ENCODE measurements around the gene CPNE5. TPM values are rescaled to one million over a fixed set of nuclear protein-coding genes. Genes with fewer than 3 reads are reported as not detected.

The CPNE5 gene
- total RNA-seq, 1 donor from 2014 or later, result not detected

DNA sequence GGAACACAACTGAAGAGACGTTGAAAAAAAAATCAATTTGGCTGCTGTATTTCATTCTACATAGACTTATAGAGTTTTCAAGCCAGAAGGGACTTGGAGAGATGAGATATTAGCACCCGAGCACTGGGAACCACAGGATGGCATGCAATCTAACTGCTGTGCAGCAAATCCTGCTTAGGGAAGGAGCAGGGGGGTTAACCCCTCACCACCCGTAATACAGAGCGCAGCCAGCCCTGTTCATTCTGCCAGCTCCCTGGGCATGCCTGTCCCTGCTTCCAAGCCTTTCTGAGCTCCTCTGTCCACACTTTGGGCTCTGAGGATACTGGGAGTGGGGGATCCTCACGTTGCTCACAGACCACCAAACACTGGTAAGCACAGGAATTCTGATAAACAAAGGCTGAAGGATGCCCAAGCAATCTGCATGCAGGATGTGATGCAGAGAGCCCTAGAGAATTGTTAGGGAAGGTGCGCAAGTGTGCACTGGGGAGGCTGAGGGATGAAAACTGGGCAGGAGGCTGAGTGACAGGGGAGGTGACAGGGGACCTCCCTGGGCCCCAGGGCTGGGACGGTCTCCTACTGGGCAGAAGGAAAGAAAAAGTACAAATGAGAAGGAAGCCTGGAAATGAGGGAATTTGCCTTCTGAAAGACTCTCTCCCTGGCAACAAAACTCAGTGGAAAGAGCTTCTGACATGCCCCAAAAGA, 34.0 kb downstream of the CPNE5 start:
- Mint-ChIP-seq H3K36me3 (ENCODE audit: unreplicated experiment) (no peaks in the 10 kb centered on the region), H3K27ac (ENCODE audit: unreplicated experiment) (no peak overlapping the region), H3K27me3 (ENCODE audit: unreplicated experiment) (peaks cover 44% of the 10 kb centered on the region), H3K4me3 (ENCODE audit: unreplicated experiment) (no peak overlapping the region), H3K9me3 (ENCODE audit: unreplicated experiment) (no peaks in the 10 kb centered on the region), H3K4me1 (ENCODE audit: unreplicated experiment) (no peaks in the 10 kb centered on the region)
- DNase-seq (ENCODE audit: extremely low spot score, unreplicated experiment), result no peak
- TF ChIP-seq CTCF (IDR thresholded peaks at IDR 0.05), result no peak

DNA sequence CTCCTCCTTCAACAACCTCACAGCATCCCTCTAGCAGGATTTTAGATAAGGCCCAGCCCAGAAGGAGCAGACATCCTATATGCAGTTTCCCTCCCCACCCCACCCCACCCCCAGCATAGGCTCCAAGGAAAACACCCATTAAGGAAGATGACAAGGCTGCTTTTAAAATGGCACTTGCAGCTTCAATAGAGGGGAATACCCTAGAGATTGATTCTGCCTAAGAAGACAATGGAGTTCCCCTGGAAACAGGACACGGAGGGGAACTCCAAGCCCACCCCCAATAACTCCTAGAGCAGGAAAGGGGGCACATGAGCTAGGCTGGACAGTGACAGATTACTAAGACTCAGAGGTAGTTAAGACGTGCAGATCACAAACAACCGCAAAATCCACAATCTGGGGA, 34.7 kb downstream of the CPNE5 start:
- no peaks in the 10 kb centered on the region for H3K4me1 Mint-ChIP-seq (ENCODE audit: unreplicated experiment)
- H3K4me3 Mint-ChIP-seq (ENCODE audit: unreplicated experiment), result no peak overlapping the region
- peaks cover 46% of the 10 kb centered on the region for H3K27me3 Mint-ChIP-seq (ENCODE audit: unreplicated experiment)
- H3K9me3 Mint-ChIP-seq (ENCODE audit: unreplicated experiment), result no peaks in the 10 kb centered on the region
- no peaks in the 10 kb centered on the region for H3K36me3 Mint-ChIP-seq (ENCODE audit: unreplicated experiment)
- no peak for TF ChIP-seq CTCF (IDR thresholded peaks at IDR 0.05)
- no peak overlapping the region for H3K27ac Mint-ChIP-seq (ENCODE audit: unreplicated experiment)
- DNase-seq (ENCODE audit: extremely low spot score, unreplicated experiment), result no peak

DNA sequence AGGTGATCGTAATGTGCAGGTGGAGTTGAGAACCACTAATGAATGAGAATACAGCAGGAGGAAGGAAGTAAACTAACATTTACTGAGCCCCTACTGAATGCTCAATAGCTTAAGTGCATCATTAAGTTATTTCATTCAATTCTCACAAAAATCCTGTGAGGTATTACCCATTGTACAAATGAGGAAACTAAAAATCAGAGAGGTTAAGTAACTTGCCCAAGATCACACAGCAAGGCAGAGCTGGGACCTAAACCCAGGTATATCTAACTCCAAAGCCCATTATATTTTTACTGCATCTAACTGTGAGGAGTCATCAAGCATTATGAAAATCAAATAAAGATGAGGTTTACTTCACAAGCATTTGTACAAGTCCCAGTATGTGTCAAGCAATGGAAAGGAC, 35.3 kb downstream of the CPNE5 start:
- H3K27me3 Mint-ChIP-seq (ENCODE audit: unreplicated experiment), result peaks cover 47% of the 10 kb centered on the region
- no peaks in the 10 kb centered on the region for H3K9me3 Mint-ChIP-seq (ENCODE audit: unreplicated experiment)
- no peaks in the 10 kb centered on the region for H3K4me1 Mint-ChIP-seq (ENCODE audit: unreplicated experiment)
- no peaks in the 10 kb centered on the region for H3K36me3 Mint-ChIP-seq (ENCODE audit: unreplicated experiment)
- no peak for TF ChIP-seq CTCF (IDR thresholded peaks at IDR 0.05)
- no peak overlapping the region for H3K27ac Mint-ChIP-seq (ENCODE audit: unreplicated experiment)
- no peak for DNase-seq (ENCODE audit: extremely low spot score, unreplicated experiment)
- no peak overlapping the region for H3K4me3 Mint-ChIP-seq (ENCODE audit: unreplicated experiment)

GRCh38 chr6:36803482-36803881, 35.8 kb downstream of the CPNE5 start:
- Mint-ChIP-seq H3K4me1 (ENCODE audit: unreplicated experiment) (no peaks in the 10 kb centered on the region), H3K9me3 (ENCODE audit: unreplicated experiment) (no peaks in the 10 kb centered on the region), H3K27ac (ENCODE audit: unreplicated experiment) (no peak overlapping the region), H3K36me3 (ENCODE audit: unreplicated experiment) (no peaks in the 10 kb centered on the region), H3K27me3 (ENCODE audit: unreplicated experiment) (peaks cover 49% of the 10 kb centered on the region), H3K4me3 (ENCODE audit: unreplicated experiment) (no peak overlapping the region)
- DNase-seq (ENCODE audit: extremely low spot score, unreplicated experiment), result no peak
- no peak for TF ChIP-seq CTCF (IDR thresholded peaks at IDR 0.05)

- Mint-ChIP-seq H3K4me1 (ENCODE audit: unreplicated experiment) (no peaks in the 10 kb centered on the region), H3K36me3 (ENCODE audit: unreplicated experiment) (no peaks in the 10 kb centered on the region), H3K4me3 (ENCODE audit: unreplicated experiment) (no peak overlapping the region), H3K27me3 (ENCODE audit: unreplicated experiment) (peaks cover 39% of the 10 kb centered on the region), H3K27ac (ENCODE audit: unreplicated experiment) (no peak overlapping the region), H3K9me3 (ENCODE audit: unreplicated experiment) (no peaks in the 10 kb centered on the region)
- DNase-seq (ENCODE audit: extremely low spot score, unreplicated experiment), result no peak
- TF ChIP-seq CTCF (IDR thresholded peaks at IDR 0.05), result no peak
Measured at GRCh38 chr6:36800223-36801076, 38.8 kb downstream of the CPNE5 start.
